IMR-90 (cell line): Measurements from ENCODE around the gene PTPN4. TPM values are rescaled to one million over a fixed set of nuclear protein-coding genes. Genes with fewer than 3 reads are reported as not detected.

Experiments used
- ATAC-seq: fragments of 200-7000 bp; cut with Tn5 transposase; 2 replicates; pipeline ENCODE4 v1.9.1; 2020; ENCODE audit warnings: low read depth, mild to moderate bottlenecking, moderate library complexity
- BruUV-seq: library from RNA; stranded (reverse); fragments of 400-500 nt; replicated peaks from 2 replicates; lab custom pipeline; 2021; lab: Mats Ljungman, UMichigan
- CTCF ChIA-PET: fragments of 300-600 bp; formaldehyde crosslinking; extraction: SDS; loops from one replicate; lab custom pipeline; 2021; ENCODE audit warnings: antibody characterized with exemption; lab: Yijun Ruan, JAX
- POLR2A ChIA-PET: fragments of 300-600 bp; sonication (Branson Sonifier 250); formaldehyde crosslinking; loops from one replicate; lab custom pipeline; 2022; ENCODE audit warnings: antibody characterized with exemption; ENCODE audit not compliant: unreplicated experiment; lab: Charles Lee
- DNase-seq: peaks from one replicate; pipeline ENCODE4 v3.0.0; 2013
- H2AFZ ChIP-seq: replicated peaks from 2 replicates; pipeline ENCODE3; 2013; ENCODE audit warnings: low read length, mild to moderate bottlenecking; ENCODE audit not compliant: poor library complexity
- H2AK5ac ChIP-seq: 2 replicates; pipeline ENCODE4 v1.6.1; 2013; ENCODE audit warnings: low read depth, low read length, inconsistent platforms
- H2AK9ac ChIP-seq: replicated peaks from 2 replicates; pipeline ENCODE3; 2013; ENCODE audit warnings: mild to moderate bottlenecking, low read depth, low read length, moderate library complexity; ENCODE audit not compliant: poor library complexity
- H2BK120ac ChIP-seq: 2 replicates; pipeline ENCODE4 v1.6.1; 2013; ENCODE audit warnings: low read depth, low read length, inconsistent platforms
- H2BK15ac ChIP-seq: 3 replicates; pipeline ENCODE4 v1.6.1; 2013; ENCODE audit warnings: low read depth, low read length, inconsistent platforms
- H2BK20ac ChIP-seq: 2 replicates; pipeline ENCODE4 v1.6.1; 2013; ENCODE audit warnings: low read depth, mild to moderate bottlenecking, inconsistent platforms, low read length, moderate library complexity
- H2BK5ac ChIP-seq: 2 replicates; pipeline ENCODE4 v1.6.1; 2013; ENCODE audit warnings: mild to moderate bottlenecking, low read depth, low read length, inconsistent platforms; ENCODE audit not compliant: poor library complexity, severe bottlenecking
- H3K14ac ChIP-seq: replicated peaks from 2 replicates; pipeline ENCODE4 v1.6.1; 2013; ENCODE audit warnings: low read depth, low read length, inconsistent platforms
- H3K18ac ChIP-seq: 2 replicates; pipeline ENCODE4 v1.6.1; 2013; ENCODE audit warnings: low read depth, low read length, control low read depth
- H3K23ac ChIP-seq: 2 replicates; pipeline ENCODE4 v1.6.1; 2013; ENCODE audit warnings: low read depth, low read length, inconsistent platforms
- H3K27ac ChIP-seq: 2 replicates; pipeline ENCODE4 v1.5.1; 2013; ENCODE audit warnings: mild to moderate bottlenecking, control low read depth, low read length; ENCODE audit not compliant: insufficient read depth
- H3K27me3 ChIP-seq: 2 replicates; pipeline ENCODE4 v1.6.1; 2013; ENCODE audit warnings: low read length; ENCODE audit not compliant: control insufficient read depth, insufficient read depth
- H3K36me3 ChIP-seq: 2 replicates; pipeline ENCODE4 v1.6.1; 2013; ENCODE audit warnings: low read length, mixed read lengths; ENCODE audit not compliant: control insufficient read depth, insufficient read depth
- H3K4ac ChIP-seq: 2 replicates; pipeline ENCODE4 v1.6.1; 2013; ENCODE audit warnings: low read depth, low read length, inconsistent platforms
- H3K4me1 ChIP-seq: 2 replicates; pipeline ENCODE4 v1.6.1; 2013; ENCODE audit warnings: low read length, mixed read lengths; ENCODE audit not compliant: control insufficient read depth, insufficient read depth
- H3K4me2 ChIP-seq: 2 replicates; pipeline ENCODE4 v1.6.1; 2013; ENCODE audit warnings: low read depth, mild to moderate bottlenecking, control low read depth, low read length, moderate library complexity
- H3K4me3 ChIP-seq: 2 replicates; pipeline ENCODE4 v1.5.1; 2013; ENCODE audit warnings: low read depth, mild to moderate bottlenecking, control low read depth, low read length, moderate library complexity; ENCODE audit not compliant: insufficient read depth
- H3K56ac ChIP-seq: 2 replicates; pipeline ENCODE4 v1.6.1; 2013; ENCODE audit warnings: low read length, inconsistent platforms; ENCODE audit not compliant: insufficient read depth; ENCODE audit errors: extremely low read depth
- H3K79me1 ChIP-seq, 2 experiments: 2 replicates each; pipeline ENCODE4 v1.6.1; 2013; ENCODE audit warnings: low read length in 2 of 2, inconsistent platforms in 1 of 2, low read depth in 1 of 2
- H3K9ac ChIP-seq: 2 replicates; pipeline ENCODE4 v1.6.1; 2013; ENCODE audit warnings: low read depth, low read length, control low read depth
- H3K9me1 ChIP-seq: 2 replicates; pipeline ENCODE4 v1.6.1; 2013; ENCODE audit warnings: low read length, inconsistent platforms; ENCODE audit not compliant: insufficient read depth
- H3K9me3 ChIP-seq: 2 replicates; pipeline ENCODE4 v1.6.1; 2013; ENCODE audit warnings: low read length; ENCODE audit not compliant: control insufficient read depth, insufficient read depth
- H4K20me1 ChIP-seq: 2 replicates; pipeline ENCODE4 v1.6.1; 2013; ENCODE audit warnings: low read length, inconsistent platforms; ENCODE audit not compliant: insufficient read depth
- H4K5ac ChIP-seq: 2 replicates; pipeline ENCODE4 v1.6.1; 2013; ENCODE audit warnings: mild to moderate bottlenecking, low read depth, low read length, control low read depth
- H4K8ac ChIP-seq, 2 experiments: 2 replicates each; pipeline ENCODE4 v1.6.1; 2013; ENCODE audit warnings: low read depth in 2 of 2, low read length in 2 of 2, control low read depth in 1 of 2, inconsistent platforms in 1 of 2
- H4K91ac ChIP-seq: 2 replicates; pipeline ENCODE4 v1.6.1; 2013; ENCODE audit warnings: low read depth, low read length, inconsistent platforms; ENCODE audit not compliant: insufficient read depth
- BHLHE40 ChIP-seq: fragments of 150-350 bp; IDR thresholded peaks from 2 replicates; pipeline ENCODE4 v1.6.1; 2016; ENCODE audit warnings: mild to moderate bottlenecking, low read depth, low read length
- CEBPB ChIP-seq: IDR thresholded peaks from 2 replicates; pipeline ENCODE4 v1.6.1; 2012; ENCODE audit warnings: low read depth, low read length, improper control_type of control experiment
- CHD1 ChIP-seq: IDR thresholded peaks from 2 replicates; pipeline ENCODE4 v1.6.1; 2012; ENCODE audit warnings: low read depth, low read length, improper control_type of control experiment
- FOS ChIP-seq: fragments of 150-350 bp; IDR thresholded peaks from 2 replicates; pipeline ENCODE4 v1.6.1; 2016; ENCODE audit warnings: low read depth, low read length
- MAFK ChIP-seq: IDR thresholded peaks from 2 replicates; pipeline ENCODE4 v1.6.1; 2012; ENCODE audit warnings: low read depth, low read length, improper control_type of control experiment
- MAZ ChIP-seq: IDR thresholded peaks from 2 replicates; pipeline ENCODE4 v1.6.1; 2012; ENCODE audit warnings: low read depth, mild to moderate bottlenecking, low read length, improper control_type of control experiment, moderate library complexity, borderline replicate concordance
- MXI1 ChIP-seq: IDR thresholded peaks from 2 replicates; pipeline ENCODE4 v1.6.1; 2012; ENCODE audit warnings: low read depth, mild to moderate bottlenecking, low read length, moderate library complexity, borderline replicate concordance
- NFE2L2 ChIP-seq: fragments of 150-350 bp; IDR thresholded peaks from 2 replicates; pipeline ENCODE4 v1.6.1; 2016; ENCODE audit warnings: low read depth, mild to moderate bottlenecking, low read length
- POLR2A ChIP-seq: IDR thresholded peaks from 2 replicates; pipeline ENCODE4 v1.6.1; 2012; ENCODE audit warnings: mild to moderate bottlenecking, low read depth, low read length
- RAD21 ChIP-seq: IDR thresholded peaks from 2 replicates; pipeline ENCODE4 v1.6.1; 2012; ENCODE audit warnings: low read length, improper control_type of control experiment
- RCOR1 ChIP-seq: IDR thresholded peaks from 2 replicates; pipeline ENCODE4 v1.6.1; 2012; ENCODE audit warnings: mild to moderate bottlenecking, low read length, improper control_type of control experiment; ENCODE audit not compliant: insufficient replicate concordance
- RFX5 ChIP-seq: IDR thresholded peaks from 2 replicates; pipeline ENCODE4 v1.8.0; 2012; ENCODE audit warnings: low read depth, mild to moderate bottlenecking, low read length, moderate library complexity
- SMC3 ChIP-seq: fragments of 150-350 bp; IDR thresholded peaks from 2 replicates; pipeline ENCODE4 v1.6.1; 2016; ENCODE audit warnings: low read depth, mild to moderate bottlenecking, antibody characterized with exemption, low read length, moderate library complexity
- WGBS, 2 experiments: methylation state at CpG; one replicate each; pipeline versions ENCODE4 v1.1.5 to v1.1.7; 2013; ENCODE audit warnings: missing lambda C conversion rate in 2 of 2; ENCODE audit not compliant: insufficient read length in 1 of 2; ENCODE audit errors: extremely low coverage in 2 of 2; 5-methylcytosine and 5-hydroxymethylcytosine counted together
- dilution Hi-C: fragments of 300-500 bp; cut with HindIII; formaldehyde crosslinking; loops from one replicate; pipeline ENCODE4 v1.14.3; 2018; ENCODE audit warnings: low sequenced_read_pairs; ENCODE audit not compliant: unreplicated experiment
- in situ Hi-C: fragments of 300-500 bp; cut with MboI; formaldehyde crosslinking; loops from 3 replicates; pipeline ENCODE4 v1.14.3; 2019; ENCODE audit warnings: low sequenced_read_pairs, inconsistent platforms, mixed read lengths
- intact Hi-C: fragments of 100-400 bp; cut with micrococcal nuclease; formaldehyde crosslinking; loops from 2 replicates; pipeline ENCODE4 v1.10.0; 2022
- polyA plus RNA-seq, 3 experiments: library from polyadenylated mRNA; depleted of rRNA; stranded (reverse); fragments of >200 nt; gene quantifications; 2 replicates each; pipeline ENCODE4 v1.2.3, GENCODE V29; 2012; ENCODE audit warnings: low replicate concordance in 1 of 3
- total RNA-seq: library from RNA; depleted of rRNA; stranded (reverse); fragments of >200 nt; gene quantifications from 2 replicates; pipeline ENCODE4 v1.2.3, GENCODE V29; 2012
- TF ChIP-seq, protein P1 (sequence below): conservative IDR thresholded peaks from 2 replicates; pipeline ENCODE4 v1.5.1; 2012; ENCODE audit warnings: mild to moderate bottlenecking, low read depth, low read length, improper control_type of control experiment
- TF ChIP-seq, protein P2 (sequence below): fragments of 150-350 bp; IDR thresholded peaks from 2 replicates; pipeline ENCODE4 v1.6.1; 2017; ENCODE audit warnings: mild to moderate bottlenecking, antibody characterized with exemption, low read length, low read depth
- TF ChIP-seq, protein P3 (sequence below): fragments of 150-350 bp; IDR thresholded peaks from 2 replicates; pipeline ENCODE4 v1.6.1; 2016; ENCODE audit warnings: low read depth, mild to moderate bottlenecking, low read length, moderate library complexity, borderline replicate concordance

Gene PTPN4
- total and polyA plus RNA-seq, 2 of the 4 experiments (the other 2 are of a cell fraction): 2.9 to 19.2 TPM

DNA sequence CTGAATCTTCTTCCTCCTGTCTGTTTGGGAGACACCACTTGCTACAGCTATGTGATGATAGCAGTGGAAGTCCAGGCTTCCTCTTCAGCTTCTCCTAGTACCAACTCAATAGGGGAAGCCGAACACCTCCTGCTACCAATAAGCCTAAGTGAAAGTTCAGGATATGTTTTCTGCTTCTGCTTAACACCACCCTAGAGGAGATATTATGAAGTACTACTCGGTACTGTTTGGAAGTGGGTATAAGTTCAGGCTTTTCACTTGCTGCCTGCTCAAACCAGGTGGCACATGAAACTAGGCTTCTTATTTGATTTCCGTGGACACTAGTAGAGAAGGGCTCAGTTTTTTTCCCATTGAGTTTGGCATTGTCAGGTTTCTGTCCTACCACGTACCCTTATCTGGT is 99.8 kb downstream of the PTPN4 start:
- Histone ChIP-seq H3K9me1 (no peaks in the 10 kb centered on the region), H2BK15ac (no peak overlapping the region), H3K27ac (no peak overlapping the region), H3K4me3 (no peak overlapping the region), H3K4me2 (no peak overlapping the region), H3K36me3 (no peaks in the 10 kb centered on the region), H3K18ac (no peak overlapping the region), H4K5ac (no peak overlapping the region), H3K14ac (no peak overlapping the region), H2AFZ (no peak overlapping the region), H3K9ac (no peak overlapping the region), H4K20me1 (no peaks in the 10 kb centered on the region; the same call in 1 of the 2 replicates), H3K23ac (no peak overlapping the region), H2AK9ac (no peak overlapping the region), H3K27me3 (no peaks in the 10 kb centered on the region), H2AK5ac (no peak overlapping the region), H3K9me3 (no peaks in the 10 kb centered on the region), H2BK5ac (no peak overlapping the region), H2BK120ac (no peak overlapping the region), H2BK20ac (no peak overlapping the region), H3K4me1 (peaks cover 2% of the 10 kb centered on the region; the same call in 1 of the 2 replicates), H3K79me1 (0 out of 4 replicates have a peak, but pooled peaks cover 6% of the 10 kb centered on the region in 2 experiments), H4K8ac (no peak overlapping the region), H3K56ac (no peak overlapping the region), H4K91ac (no peak overlapping the region), H3K4ac (no peak overlapping the region)
- 86% methylated on average over 1 of the region's 4 CpGs; no CpG with 5 or more reads in 1 of the 2 experiments for WGBS, 2 experiments
- dilution Hi-C loops: no loop called here
- ChIA-PET CTCF (no interaction called here), POLR2A (no interaction called here)
- in situ Hi-C loops: no loop called here
- ATAC-seq (no peak), DNase-seq (no peak)
- intact Hi-C loops: no loop called here
- BruUV-seq: no TSS peak
- TF ChIP-seq RFX5 (no peak), MXI1 (no peak), MAZ (no peak), POLR2A (no peak), FOS (no peak), CEBPB (no peak), BHLHE40 (no peak), RAD21 (no peak), MAFK (no peak), CHD1 (no peak), RCOR1 (no peak), SMC3 (no peak), NFE2L2 (no peak)
- TF ChIP-seq, protein P1, sequence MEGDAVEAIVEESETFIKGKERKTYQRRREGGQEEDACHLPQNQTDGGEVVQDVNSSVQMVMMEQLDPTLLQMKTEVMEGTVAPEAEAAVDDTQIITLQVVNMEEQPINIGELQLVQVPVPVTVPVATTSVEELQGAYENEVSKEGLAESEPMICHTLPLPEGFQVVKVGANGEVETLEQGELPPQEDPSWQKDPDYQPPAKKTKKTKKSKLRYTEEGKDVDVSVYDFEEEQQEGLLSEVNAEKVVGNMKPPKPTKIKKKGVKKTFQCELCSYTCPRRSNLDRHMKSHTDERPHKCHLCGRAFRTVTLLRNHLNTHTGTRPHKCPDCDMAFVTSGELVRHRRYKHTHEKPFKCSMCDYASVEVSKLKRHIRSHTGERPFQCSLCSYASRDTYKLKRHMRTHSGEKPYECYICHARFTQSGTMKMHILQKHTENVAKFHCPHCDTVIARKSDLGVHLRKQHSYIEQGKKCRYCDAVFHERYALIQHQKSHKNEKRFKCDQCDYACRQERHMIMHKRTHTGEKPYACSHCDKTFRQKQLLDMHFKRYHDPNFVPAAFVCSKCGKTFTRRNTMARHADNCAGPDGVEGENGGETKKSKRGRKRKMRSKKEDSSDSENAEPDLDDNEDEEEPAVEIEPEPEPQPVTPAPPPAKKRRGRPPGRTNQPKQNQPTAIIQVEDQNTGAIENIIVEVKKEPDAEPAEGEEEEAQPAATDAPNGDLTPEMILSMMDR: no peak
- TF ChIP-seq, protein P2, sequence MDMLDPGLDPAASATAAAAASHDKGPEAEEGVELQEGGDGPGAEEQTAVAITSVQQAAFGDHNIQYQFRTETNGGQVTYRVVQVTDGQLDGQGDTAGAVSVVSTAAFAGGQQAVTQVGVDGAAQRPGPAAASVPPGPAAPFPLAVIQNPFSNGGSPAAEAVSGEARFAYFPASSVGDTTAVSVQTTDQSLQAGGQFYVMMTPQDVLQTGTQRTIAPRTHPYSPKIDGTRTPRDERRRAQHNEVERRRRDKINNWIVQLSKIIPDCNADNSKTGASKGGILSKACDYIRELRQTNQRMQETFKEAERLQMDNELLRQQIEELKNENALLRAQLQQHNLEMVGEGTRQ: no peak
- TF ChIP-seq, protein P3, sequence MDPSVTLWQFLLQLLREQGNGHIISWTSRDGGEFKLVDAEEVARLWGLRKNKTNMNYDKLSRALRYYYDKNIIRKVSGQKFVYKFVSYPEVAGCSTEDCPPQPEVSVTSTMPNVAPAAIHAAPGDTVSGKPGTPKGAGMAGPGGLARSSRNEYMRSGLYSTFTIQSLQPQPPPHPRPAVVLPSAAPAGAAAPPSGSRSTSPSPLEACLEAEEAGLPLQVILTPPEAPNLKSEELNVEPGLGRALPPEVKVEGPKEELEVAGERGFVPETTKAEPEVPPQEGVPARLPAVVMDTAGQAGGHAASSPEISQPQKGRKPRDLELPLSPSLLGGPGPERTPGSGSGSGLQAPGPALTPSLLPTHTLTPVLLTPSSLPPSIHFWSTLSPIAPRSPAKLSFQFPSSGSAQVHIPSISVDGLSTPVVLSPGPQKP: no peak
